NCI-H510A (cell line): ENCODE results near the gene GDPGP1.

Source experiments
- DNase-seq: peaks from one replicate; lab custom pipeline; 2025; lab: John Stamatoyannopoulos, UW

GDPGP1 gene

GRCh38 chr15:90203922-90204321 is 30.1 kb upstream of the GDPGP1 start:
- DNase-seq = no peak

DNA sequence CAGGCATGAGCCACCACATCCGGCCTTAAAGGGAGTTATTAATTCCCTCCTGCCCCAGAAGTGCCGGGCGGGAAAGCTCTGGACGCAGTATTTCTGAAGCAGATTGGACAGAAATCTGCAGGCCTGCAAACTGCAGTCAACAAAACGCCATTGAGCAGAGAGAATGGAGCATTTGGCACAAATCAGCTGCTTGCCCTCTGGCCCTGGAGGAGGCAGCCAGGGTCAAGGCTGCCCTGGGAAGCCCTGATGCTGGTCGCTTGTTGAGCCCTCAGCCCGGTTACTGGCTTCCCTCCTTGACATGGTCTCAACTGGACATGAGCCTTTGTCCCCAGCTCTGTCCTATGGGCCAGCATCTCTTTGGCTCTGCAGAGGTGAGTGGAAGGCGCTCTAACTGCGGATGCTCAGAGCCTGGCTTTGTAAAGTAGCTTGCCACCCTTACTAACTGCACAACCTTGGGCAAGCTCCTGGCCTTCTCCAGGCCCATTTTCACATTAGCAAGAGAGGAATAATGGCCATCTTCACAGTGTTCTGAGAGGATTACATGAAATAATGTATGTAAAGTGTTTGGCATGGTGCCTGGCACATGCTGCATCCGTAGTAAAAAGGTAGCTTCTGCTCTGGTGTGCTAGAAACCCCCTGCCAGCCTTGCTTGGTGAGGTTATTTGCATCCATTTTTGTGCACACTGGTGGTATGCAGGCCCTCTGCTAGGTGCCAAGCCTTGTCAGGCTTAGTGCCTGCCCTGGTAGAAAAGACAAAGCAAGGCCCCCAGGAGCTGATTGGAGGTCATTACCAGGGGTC is 28.8 kb upstream of the GDPGP1 start:
- DNase-seq = no peak

DNA sequence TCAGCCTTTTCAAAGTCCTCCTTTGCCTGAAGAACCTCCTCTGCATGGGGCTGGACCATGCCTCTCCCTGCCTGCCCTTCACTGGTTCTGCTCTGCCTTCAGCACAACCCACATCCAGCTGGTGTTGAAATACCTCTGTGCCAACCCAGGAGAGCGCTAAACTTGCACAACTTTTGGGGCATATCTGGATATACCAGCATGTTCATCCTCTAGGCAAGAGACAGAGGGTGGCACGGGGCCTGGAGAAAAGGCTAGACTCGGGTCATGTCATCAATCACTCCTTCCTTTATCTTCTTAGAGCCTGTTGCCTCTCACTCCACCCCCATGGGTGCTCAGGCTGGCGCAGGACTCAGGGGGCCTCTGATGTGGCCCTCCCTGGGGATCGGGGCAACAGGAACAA is 28.1 kb upstream of the GDPGP1 start:
- DNase-seq = no peak

DNA sequence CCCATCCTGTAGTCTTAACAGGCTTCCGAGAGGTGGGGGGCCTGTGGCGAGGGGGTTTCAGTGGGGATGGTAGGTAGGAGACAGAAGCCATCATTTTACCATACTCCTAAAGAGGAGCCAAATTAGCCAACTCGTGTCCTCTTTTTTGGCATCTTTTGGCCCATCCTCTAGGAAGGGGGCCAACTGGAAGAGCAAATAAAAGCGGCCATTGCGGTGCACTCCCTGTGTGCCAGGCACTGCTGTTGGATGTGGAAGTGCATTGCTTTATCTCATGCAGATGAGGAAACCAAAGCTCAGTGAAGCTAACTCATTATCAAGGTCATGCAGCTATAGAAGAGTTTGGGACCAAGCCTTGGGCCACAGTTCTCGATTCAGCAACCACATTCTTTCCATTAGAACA is 26.8 kb upstream of the GDPGP1 start:
- DNase-seq = no peak

DNA sequence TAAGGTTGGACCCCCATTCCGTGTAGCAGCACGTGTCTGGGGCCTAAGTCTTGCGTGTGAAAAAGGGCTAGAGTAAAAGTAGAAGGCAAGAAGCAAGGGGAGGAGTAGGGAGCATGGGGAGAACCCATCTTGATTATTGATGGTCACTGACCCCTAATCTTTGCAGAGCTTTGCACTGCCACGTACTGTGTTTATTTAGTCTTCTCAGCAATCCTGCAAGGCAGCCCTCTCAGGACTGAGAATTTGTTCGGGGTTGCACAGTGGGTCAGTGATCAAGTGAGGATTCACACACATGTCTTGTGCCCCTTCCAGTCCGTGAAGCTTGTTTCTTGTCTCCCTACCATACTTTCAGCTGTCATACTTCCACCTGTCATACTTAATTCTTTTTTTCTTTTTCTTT is 25.7 kb upstream of the GDPGP1 start:
- DNase-seq = no peak

DNA sequence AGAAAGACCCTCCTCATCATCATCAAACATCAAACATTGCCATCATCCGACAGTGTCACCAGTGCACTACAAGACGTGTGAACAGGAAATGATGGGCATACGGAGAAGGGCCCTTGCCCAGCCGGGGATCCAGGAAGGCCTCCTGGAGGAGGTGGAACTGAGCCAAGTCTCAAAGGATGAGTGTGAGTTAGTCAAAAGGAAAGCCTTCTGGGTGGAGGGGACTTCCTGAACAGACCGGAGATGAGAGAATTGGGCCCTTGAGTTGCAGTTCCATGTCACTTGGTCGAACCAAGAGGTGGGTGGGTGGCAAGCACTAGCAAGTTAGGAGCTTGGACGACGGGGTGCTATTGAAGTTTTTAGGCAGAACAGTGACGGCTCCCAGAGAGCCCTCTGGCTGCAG is 24.4 kb upstream of the GDPGP1 start:
- DNase-seq = no peak

DNA sequence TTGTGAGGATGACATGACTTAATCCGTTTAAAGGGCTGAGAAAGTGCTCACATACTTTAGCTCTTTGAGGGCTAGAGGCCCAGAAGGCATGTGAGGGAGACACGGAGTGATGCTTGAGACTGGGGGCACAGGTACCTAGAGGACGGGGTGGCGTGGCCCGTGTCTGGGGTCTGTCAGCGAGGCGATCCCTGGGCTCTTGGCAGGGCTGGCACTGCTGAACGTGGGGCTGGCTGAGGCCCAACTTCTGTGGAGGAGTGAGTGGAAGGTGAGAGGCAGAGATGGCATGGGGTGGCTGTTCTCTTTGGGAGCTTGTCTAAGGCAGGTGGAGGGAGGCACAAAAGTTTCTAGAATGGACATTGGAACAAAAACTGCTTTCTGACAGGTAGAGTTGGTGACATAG is 23.4 kb upstream of the GDPGP1 start:
- DNase-seq = no peak

GRCh38 chr15:90211009-90211408 is 23.0 kb upstream of the GDPGP1 start:
- DNase-seq = no peak

GRCh38 chr15:90211440-90212143 is 22.4 kb upstream of the GDPGP1 start:
- DNase-seq = no peak

DNA sequence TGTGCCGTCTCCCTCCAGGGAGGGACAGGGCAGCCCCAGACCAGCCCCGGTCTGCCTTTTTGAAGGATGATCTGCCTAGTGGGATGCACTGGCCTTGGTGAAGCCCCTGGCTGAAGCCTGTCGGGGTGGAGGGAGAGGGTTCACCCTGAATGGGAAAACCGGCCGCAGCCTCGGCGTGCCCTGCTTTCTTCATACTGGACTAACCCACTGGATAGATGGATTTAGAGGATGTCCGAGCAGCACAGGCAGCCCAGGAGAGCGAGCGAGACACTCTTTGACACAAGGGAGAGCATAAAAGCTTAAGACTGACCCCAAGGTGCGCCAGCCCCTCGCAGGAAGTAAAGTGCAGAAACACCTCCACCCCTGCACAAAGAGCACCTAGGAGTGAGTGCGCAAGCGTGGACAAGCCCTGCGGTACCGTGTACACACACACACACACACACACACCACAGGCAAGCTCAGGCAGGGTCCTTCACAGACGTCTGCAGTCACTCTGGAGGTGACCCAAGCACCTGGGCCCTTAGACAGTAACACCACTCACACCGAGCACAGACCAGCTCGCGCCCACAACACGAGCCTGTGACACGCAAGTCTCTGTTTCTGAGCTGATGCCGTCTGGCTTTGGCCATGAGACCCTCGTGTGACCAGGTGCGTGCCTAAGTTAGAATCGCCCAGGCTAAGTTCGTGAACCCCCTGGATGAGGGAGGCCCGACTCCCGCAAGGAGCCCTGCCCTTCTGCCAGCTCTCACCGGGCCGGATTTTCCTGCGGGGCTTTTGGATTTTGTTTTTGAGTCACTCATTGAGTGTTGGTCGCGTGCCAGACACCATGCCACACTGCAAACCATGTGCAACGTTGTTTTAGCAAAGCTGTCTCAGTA is 21.5 kb upstream of the GDPGP1 start:
- no peak for DNase-seq

- no peak for DNase-seq
Measured at GRCh38 chr15:90213122-90213817, 20.7 kb upstream of the GDPGP1 start.

DNA sequence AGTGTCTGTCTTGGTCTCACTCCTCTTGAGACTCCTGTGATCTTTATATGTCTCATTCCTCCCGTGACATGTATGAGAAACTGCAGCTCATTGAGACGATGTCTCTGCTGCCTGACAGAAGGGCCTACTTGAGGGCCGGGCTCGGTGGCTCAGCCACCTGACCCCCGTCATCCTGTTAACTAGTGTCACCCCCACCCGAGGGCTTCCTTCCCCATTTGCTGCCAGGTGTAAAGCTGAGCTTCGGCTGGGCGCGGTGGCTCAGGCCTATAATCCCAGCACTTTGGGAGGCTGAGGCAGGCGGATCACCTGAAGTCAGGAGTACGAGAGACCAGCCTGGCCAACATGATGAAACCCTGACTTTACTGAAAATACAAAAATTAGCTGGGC is 20.2 kb upstream of the GDPGP1 start:
- DNase-seq = no peak

DNA sequence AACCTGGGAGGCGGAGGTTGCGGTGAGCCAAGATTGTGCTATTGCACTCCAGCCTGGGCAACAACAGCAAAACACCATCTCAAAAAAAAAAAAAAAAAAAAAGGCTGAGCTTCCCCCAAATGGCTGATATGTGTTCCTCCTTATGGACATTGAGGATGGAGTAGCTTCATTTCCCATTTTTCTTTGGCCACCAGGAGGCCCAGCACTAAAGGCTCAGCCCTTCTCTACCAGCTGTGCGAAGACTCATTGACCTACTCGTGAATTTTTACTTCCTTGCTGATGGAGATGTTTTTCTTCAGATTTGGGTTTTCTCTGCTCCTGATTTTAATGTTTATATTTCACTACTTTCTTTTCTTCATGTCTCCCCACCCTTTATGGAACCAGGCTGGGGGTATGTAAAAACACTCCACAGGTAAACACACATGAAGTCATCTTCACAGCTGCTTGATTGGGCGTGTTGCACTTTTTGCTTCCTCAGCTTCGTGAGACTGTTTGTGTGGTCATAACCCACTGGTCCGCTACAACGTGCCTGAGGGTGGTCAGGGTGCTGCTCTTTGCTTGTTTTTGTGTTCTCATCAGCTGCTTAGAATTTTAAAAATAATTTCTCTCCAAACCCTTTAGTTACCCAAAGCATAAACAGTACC is 19.3 kb upstream of the GDPGP1 start:
- DNase-seq = no peak

DNA sequence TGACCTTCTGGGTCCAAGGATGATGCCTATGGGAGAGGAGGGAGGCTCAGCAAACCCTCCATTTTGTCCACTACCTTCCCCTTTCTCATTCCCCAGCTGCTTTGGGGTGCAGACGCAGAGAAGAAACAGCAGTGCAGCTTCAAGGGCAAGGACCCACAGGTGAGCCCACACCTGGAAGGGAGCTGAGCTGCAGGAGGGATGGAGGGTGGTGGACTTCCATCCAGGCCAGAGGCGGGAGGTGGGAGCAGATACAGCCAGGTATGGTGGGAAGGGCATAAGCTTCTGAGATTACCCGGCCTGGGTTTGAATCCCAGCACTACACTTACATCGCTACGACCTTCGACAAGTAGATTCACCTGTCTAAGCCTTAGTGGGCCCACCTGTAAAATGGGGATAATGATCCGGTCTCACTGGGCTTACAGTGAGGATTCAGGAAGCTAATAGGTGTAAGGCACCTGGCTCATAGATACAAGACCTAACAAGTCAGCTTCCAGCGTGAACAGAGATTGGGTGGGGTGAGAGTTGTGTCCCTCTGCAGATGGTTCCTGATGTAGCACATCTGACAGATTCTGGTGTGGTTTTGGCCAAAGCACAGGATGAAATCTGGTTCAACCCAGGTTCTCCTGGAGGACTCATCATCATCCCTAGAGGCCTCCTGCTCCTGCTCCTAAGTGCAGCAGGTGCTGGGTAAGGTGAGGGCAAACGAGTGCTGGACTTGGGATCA is 16.2 kb upstream of the GDPGP1 start:
- DNase-seq = no peak

DNA sequence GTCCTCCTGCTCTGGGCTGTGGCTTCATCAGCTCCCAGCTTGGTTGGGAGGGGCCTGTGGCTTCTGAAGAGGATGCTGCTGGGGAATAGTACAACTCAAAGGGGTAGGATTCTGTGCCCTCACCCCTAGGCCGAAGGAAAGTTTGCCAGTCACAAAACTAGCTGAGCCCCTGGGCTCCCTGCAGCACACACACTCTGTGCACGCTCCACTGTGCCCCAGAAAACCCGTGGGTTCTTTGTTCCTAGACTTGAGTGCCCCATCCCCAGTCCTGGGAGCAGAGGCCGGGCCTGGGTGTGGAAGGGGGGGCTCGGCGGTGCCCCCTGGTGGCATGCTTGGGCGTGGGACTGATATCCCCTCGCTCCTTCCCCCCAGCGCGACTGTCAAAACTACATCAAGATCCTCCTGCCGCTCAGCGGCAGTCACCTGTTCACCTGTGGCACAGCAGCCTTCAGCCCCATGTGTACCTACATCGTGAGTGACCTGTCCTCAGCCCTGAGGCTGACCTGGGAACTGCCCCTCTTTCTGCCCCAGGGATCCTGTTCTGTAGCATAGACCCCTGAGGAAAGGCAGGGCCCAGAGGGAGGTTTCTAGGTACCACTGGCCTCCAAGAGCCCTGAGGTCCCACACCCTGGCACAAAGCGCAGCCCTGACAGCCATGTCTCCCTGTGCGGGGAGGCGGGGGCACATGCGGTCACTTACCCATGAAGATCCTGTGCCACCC is 14.4 kb upstream of the GDPGP1 start:
- no peak for DNase-seq

DNA sequence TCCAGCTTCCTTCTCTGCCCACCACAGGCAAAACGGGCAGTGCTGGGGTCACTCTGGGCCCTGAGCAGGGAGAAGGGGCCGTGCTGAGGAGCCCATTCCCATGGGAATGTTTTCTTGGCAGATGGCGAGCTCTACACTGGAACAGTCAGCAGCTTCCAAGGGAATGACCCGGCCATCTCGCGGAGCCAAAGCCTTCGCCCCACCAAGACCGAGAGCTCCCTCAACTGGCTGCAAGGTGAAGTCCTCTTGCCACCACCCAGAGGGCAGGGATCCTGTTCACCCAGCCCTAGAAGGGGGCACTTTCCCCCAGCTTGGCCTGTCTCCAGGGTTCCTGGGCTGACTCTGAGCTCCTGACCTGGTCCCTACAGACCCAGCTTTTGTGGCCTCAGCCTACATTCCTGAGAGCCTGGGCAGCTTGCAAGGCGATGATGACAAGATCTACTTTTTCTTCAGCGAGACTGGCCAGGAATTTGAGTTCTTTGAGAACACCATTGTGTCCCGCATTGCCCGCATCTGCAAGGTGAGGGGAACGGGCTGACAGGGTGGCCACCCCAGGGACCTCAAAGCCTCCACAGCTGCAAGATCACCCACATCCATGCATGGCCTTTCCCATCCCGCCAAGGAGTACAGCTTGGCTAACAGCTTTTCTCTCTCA is 12.6 kb upstream of the GDPGP1 start:
- peak; percentile 12 for DNase-seq

- DNase-seq = no peak
Measured at GRCh38 chr15:90222547-90222946, 11.5 kb upstream of the GDPGP1 start.

DNA sequence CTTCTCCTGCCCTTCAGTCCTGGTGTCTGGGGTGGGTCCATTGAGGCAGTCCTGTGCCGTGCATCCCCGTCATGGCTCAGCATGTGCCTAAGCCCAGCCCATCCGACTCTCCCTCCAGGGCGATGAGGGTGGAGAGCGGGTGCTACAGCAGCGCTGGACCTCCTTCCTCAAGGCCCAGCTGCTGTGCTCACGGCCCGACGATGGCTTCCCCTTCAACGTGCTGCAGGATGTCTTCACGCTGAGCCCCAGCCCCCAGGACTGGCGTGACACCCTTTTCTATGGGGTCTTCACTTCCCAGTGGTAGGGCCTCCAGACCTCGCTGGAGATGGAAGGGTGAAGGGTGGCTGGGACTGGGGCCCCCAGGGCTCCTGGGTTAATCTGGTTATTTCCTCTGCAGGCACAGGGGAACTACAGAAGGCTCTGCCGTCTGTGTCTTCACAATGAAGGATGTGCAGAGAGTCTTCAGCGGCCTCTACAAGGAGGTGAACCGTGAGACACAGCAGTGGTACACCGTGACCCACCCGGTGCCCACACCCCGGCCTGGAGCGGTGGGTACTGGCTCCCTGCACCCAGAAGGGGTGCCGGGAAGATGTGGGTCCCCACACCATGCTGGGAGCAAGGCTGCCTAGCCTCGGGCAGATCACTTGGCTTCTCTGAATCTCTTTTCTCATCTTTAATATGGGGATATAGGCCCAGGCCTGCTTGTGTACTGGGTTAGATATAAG is 10.4 kb upstream of the GDPGP1 start:
- DNase-seq = no peak

- no peak for DNase-seq
Measured at GRCh38 chr15:90225047-90225446, 9.0 kb upstream of the GDPGP1 start.
